Stimulated activated CD4-positive, alpha-beta T cell treated with anti-CD3 and anti-CD28 coated beads, TNF-alpha, amount 100 ng/mL, for 4 hours (primary cell): ENCODE results near the gene CDK19.

ENCODE experiments used
- DNase-seq, 3 experiments: peaks; one replicate each; pipeline ENCODE4 v3.0.0-alpha.2; 2020; ENCODE audit warnings: low read depth in 3 of 3

The CDK19 gene

GRCh38 chr6:110703010-110703905 is 112.0 kb downstream of the CDK19 start:
- no peak for DNase-seq

GRCh38 chr6:110699780-110700179 is 115.5 kb downstream of the CDK19 start:
- no peak for DNase-seq

- no peak for DNase-seq
These were observed 121.3 kb downstream of the CDK19 start for GRCh38 chr6:110693994-110694393.

GRCh38 chr6:110693296-110693695 is 122.0 kb downstream of the CDK19 start:
- DNase-seq: no peak

GRCh38 chr6:110690916-110691315 is 124.4 kb downstream of the CDK19 start:
- no peak for DNase-seq

GRCh38 chr6:110690106-110690654 is 125.1 kb downstream of the CDK19 start:
- DNase-seq: no peak

- DNase-seq: no peak
These were observed 125.9 kb downstream of the CDK19 start for GRCh38 chr6:110689275-110689935.

GRCh38 chr6:110688661-110689268 is 126.5 kb downstream of the CDK19 start:
- DNase-seq: no peak

GRCh38 chr6:110687326-110687725 is 127.9 kb downstream of the CDK19 start:
- no peak for DNase-seq

- DNase-seq: no peak
These were observed 132.0 kb downstream of the CDK19 start for GRCh38 chr6:110683241-110683640.

- peak in 2 of 3 experiments; percentile 13 to 41 for DNase-seq
These were observed 132.8 kb downstream of the CDK19 start for GRCh38 chr6:110682460-110682853.

GRCh38 chr6:110681543-110682459 is 133.5 kb downstream of the CDK19 start:
- DNase-seq: no peak

GRCh38 chr6:110676396-110676795 is 138.9 kb downstream of the CDK19 start:
- DNase-seq: no peak

- no peak for DNase-seq
These were observed 141.2 kb downstream of the CDK19 start for GRCh38 chr6:110674096-110674495.

- no peak for DNase-seq
These were observed 143.1 kb downstream of the CDK19 start for GRCh38 chr6:110672122-110672521.

GRCh38 chr6:110671447-110671846 is 143.8 kb downstream of the CDK19 start:
- no peak for DNase-seq

- DNase-seq: no peak
These were observed 149.7 kb downstream of the CDK19 start for GRCh38 chr6:110665600-110665999.

- DNase-seq: no peak
These were observed 150.3 kb downstream of the CDK19 start for GRCh38 chr6:110664933-110665332.

GRCh38 chr6:110662490-110663211 is 152.6 kb downstream of the CDK19 start:
- no peak for DNase-seq

- DNase-seq: no peak
These were observed 153.9 kb downstream of the CDK19 start for GRCh38 chr6:110661414-110661813.
